GM19023 (cell line): Measurements from ENCODE around the gene MICU1.
"Not testable (repeated sequence)": the region's sequence is repeated elsewhere in the genome, so short reads cannot be mapped to it uniquely, and the experiment has no call there.

ENCODE experiments used
- ATAC-seq: cut with Tn5 transposase; IDR thresholded peaks from one replicate; pipeline ENCODE4 v1.9.1; 2021; ENCODE audit warnings: mild to moderate bottlenecking, moderate library complexity; ENCODE audit not compliant: unreplicated experiment

The MICU1 gene

DNA sequence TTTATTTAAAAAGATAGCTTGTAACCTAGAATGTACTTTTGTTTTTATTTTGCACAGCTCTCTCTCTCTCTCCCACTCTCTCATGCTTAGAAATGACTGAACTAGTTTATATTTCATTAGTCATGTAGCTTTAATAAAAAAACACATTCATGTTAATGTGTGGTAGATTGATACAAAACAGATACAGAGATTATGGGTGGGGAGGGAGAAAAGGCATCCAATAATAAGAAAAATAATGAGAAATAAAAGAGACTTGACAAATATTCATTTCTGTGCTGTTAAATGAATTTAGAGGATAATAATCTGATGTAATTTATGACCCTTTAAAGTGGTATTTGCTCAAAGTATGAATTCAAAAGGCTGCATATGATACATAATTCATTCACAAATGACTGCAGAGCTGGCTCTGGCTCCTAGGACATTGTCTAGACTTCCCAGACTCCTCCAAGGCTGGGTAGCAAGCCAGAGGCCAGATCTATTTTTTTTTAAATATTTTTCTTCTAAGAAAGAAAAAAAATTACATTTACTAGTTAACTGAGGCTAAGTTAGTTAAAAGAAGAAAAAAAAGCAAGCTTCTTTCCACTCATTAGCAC, 165.5 kb downstream of the MICU1 start:
- ATAC-seq, result no peak

DNA sequence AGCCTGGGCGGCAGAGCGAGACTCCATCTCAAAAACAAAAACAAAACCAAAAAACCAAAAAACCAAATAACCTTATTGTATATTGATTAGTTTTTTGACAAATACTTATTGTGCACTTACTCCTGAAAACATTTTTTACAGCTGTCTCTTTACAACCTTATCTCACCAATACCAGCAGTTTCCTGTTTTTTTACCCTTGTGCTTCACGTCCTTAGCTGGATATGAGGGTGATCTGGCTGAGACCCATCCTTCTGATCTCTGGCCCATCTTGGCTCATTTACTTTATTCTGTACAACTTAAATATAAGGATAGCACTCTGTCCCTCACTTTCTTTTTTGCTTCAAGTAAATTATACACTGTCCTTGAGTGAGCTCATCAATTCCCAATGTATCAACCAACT, 166.6 kb downstream of the MICU1 start:
- no peak for ATAC-seq

DNA sequence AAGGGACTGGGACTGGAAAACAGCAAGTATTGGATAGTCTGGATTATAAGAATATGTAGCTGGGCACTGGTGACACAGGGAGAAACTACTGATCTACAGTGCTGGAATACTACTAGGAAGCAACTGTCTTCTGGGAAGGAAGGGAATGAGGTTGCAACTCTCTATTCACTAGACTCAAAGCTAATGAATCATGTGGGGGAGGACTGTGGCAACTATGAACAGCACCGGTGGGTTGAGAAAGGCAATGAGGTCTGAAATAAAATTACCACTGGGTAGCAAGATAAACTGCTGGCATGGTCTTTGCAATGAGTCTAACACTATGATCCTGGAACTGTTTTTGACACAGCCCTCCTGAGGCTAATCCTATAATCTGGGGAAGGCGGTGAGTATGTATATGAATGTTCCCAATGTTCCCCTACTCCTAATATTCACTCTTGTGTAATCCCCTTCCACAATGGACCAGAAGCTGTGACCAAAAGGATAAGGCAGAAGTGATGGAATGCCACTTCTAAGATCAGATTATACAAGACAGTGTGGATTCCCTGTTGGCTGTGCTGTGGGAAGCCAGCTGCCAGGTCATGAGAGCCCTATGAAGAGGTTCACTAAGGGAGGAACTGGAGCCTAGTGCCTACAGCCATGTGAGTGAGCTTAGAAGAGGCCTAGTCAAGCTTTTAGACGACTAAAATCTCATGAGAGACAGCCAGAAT, 169.8 kb downstream of the MICU1 start:
- no peak for ATAC-seq

DNA sequence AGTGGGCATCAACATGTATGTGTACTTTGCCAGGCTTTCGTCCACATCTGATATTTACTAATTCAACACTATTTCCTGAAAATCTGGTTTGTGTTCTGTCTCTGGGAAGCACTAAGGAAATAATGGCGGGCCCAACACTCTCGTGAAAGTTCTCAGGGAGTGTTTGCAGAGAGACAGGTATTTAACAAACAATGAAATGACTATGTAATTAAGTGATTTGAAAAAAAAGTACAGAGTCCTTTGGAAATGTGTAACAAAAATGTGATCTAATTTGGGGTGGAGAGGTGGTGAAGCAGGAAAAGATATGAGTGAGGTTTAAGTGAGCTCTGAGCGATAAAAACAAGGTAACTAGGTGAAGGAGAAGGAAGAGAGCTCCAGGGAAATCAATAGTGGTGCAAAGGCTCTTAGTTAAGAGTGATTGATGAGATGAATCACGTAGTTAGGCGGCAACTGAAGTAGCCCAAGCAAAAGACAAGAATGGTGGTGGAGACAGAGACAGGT, 175.9 kb downstream of the MICU1 start:
- no peak for ATAC-seq

DNA sequence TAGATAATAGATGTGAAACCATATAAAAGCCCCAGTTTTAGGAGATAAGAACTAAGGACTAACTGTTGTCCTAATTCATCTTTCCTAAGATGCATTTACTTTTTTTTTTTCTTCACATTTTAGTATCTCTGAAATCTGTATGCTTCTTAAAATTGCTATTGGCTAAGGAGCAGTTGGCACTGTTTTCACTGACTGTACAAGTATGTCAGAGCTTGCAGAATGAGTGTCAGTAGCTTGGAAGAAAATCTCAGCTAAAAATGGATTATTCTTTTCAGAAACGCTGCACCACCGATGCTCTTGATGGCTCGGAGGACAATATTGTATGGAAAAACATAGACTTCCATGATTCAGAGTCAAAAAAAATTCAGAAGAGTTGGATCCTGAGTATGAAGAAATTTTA, 180.0 kb downstream of the MICU1 start:
- no peak for ATAC-seq

DNA sequence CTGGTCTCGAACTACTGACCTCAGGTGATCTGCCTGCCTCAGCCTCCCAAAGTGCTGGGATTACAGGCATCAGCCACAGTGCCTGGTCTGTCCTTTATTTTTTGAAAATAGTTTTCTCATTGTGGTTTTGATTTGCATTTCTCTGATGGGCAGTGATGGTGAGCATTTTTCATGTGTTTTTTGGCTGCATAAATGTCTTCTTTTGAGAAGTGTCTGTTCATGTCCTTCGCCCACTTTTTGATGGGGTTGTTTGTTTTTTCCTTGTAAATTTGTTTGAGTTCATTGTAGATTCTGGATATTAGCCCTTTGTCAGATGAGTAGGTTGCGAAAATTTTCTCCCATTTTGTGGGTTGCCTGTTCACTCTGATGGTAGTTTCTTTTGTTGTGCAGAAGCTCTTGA, 182.9 kb downstream of the MICU1 start:
- ATAC-seq, result not testable (repeated sequence)

DNA sequence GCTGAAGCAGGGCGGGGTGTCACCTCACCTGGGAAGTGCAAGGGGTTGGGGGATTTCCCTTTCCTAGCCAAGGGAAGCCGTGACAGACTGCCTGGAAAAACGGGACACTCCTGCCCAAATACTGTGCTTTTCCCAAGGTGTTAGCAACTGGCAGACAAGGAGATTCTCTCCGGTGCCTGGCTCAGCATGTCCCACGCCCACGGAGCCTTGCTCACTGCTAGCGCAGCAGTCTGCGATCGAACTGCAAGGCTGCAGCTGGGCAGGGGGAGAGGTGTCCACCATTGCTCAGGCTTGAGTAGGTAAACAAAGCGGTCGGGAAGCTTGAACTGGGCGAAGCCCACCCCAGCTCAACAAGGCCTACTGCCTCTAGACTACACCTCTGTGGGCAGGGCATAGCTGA, 190.3 kb downstream of the MICU1 start:
- no peak for ATAC-seq

DNA sequence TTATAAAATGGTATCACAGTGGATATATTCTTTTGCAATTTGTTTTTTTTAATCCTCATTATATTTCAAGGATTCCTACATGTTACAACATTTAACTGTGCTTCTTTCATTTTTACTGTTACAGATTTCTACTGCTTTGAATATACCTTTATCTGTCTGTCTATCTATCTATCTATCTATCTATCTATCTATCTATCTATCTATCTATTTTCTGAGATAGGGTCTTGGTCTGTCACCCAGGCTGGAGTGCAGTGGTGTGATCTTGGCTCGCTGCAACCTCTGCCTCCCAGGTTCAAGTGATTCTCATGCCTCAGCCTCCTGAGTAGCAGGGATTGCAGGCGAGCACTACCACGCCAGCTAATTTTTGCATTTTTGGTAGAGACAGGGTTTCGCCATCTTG, 194.9 kb downstream of the MICU1 start:
- ATAC-seq, result not testable (repeated sequence)

DNA sequence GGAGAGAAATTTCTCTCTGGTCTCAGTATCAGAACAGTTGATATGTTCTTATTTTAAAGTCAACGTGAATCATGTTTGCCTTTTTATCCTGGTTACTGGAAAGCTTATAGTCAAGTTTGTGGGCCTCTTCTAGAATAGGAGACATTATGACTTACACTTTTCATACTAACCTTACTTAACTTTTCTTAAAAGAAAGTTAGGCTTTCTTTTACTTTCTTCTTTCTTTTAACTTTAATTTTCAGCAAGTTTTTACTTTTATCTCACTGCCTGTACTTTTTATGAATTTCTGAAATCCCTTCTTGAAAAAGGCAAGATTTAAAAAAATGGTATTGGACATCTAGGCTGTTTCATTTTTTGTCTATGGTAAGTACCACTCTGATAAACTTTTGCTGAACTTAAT, 195.9 kb downstream of the MICU1 start:
- ATAC-seq, result no peak

DNA sequence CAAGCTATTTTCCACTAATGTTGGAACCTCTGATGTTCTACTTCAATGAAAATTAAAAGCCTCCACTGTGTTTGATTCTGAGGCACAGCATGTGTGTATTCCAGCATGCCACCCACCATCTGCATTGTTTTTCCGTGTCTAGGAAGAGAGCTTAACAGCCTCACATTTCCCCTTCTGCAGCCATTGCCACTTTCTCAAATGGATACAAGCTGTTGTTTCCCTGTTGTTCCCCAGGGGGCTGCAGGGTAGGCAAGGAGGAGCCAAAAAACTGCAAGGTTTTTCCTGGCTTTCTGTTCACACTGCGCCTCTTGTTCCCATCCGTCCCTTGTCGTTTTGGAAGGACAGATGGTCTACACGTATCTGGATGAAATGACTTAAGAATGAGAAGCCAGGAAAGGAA, 198.9 kb downstream of the MICU1 start:
- no peak for ATAC-seq

DNA sequence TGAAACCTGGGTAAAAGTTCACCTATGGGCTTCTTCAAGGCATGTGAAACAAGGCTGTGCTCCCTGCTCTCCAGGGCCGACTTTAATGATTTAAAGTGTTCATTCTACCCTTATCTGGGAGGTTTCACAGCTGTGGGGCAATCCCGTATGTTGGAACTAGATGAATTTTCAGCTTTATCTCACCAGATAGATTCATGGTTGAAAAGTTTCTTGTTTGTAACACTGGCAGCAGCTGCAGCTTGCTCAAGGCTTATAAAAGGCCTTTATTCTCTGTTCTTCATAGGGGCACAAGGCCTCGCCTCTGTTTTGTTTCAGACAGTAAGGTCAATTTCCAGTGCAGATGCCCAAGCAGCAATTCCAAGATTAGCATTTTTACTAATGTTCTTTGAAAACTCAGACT, 200.7 kb downstream of the MICU1 start:
- ATAC-seq, result no peak

DNA sequence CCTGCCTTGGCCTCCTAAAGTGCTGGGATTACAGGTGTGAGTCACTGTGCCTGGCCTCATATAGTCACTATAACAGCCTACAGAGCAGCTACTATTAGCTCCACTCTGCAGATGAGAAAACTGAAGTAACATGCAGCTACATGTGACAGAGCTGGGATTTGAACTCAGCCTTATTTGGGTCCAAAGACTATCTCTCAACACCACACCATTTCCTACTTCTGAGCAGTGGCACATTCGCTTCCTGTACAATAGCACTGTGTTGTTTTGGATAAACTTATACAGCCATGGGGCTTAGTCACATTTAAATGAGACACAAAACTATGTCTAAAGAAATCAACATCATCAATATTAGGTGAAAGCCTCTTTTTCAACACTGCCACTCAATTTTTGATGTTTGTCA, 201.3 kb downstream of the MICU1 start:
- no peak for ATAC-seq

DNA sequence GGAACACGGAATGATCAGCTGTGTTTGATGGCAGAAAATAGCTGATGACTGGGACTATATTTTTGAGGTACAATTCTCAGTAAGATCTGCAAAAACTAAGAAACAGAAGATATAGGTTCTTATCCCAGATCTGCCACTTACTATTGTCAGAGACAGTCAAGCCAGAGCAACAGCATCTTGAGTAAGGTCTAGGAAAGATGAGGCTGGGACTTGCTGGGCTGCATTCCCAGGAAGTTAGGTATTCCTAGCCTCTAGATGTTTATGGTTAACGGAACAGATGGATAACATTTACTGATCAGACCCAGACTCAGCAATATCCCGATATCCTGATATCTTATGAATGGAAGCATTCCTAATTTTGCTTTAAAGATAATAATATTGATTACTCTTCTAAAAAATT, 202.5 kb downstream of the MICU1 start:
- ATAC-seq, result no peak

DNA sequence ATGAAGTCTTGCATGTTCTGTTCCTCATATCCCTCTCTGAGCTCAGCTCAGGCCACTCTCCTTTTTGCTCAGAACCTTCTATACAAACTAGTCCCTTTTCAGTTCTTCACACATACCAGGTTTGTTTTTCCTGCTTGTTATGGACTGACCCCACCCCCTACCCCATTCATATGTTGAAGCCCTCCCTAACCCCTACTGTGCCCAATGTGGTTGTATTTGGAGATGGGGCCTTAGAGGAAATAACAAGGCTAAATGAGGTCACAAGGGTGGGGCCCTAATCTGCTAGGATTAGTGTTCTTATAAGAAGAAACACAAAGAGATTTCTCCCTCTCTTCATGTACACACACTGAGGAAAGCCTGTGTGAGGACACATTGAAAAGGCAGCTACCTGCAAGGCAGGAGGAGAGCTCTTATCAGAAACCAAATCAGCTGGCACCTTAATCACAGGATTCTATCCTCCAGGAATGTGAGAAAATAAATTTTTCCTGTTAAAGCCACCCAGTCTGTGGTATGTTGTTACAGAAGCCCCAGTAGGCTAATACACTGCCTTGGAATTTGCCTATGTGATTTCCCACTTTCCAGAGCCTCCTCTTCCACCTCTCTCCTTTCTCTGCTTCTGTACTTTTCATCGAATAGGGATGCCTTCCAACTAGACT, 203.9 kb downstream of the MICU1 start:
- no peak for ATAC-seq

DNA sequence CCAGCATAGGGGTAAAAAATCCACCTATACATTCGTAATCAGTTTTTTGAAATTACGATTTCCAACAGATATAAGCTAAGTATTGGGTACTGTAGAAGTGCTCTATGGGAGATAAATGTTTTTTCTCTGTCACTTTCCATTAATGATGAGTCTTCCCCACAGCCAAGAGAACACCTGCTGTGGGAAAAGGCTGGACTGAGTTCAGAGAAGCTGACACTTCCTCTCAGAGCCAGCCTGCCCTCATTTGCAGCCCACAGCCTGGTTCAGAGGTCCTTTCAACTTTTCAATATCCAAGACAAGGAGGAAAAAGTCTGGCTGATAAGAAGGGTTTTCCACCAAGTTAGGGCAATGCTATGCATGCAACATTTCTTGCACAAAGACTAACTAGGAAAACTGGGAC, 206.6 kb downstream of the MICU1 start:
- ATAC-seq, result no peak

DNA sequence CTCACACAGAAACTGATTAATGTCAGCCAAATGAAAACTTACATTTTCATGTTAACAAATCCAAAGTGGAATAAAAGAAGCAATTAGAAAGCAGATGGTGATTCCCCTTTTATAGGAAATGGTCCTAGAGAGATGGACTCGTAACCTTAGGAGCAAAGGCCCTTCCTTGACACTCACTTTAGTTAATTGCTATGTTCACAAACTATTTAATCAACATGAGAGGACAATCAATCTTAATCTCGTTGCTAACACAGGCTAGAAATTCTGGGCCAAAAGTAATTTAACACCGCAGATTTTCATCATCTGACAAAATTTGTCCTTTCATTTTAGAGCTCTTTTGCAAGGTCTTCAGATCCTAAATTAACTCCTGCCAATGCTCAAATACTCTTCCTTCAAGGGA, 207.2 kb downstream of the MICU1 start:
- no peak for ATAC-seq

DNA sequence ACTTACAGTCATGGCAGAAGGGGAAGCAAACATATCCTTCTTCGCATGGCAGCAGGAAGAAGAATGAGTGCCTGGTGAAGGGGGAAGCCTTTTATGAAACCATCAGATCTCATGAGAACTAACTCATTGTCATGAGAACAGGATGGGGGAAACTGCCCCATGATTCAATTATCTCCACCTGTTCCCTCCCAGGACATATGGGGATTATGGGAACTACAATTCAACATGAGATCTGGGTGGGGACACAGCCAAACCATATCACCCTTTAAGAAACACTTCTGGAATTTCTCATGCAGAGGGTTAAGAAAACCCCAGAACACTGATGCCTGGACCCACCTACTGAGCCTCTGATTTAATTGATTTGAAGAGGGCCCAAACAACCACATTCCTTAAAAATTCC, 207.9 kb downstream of the MICU1 start:
- ATAC-seq, result no peak

DNA sequence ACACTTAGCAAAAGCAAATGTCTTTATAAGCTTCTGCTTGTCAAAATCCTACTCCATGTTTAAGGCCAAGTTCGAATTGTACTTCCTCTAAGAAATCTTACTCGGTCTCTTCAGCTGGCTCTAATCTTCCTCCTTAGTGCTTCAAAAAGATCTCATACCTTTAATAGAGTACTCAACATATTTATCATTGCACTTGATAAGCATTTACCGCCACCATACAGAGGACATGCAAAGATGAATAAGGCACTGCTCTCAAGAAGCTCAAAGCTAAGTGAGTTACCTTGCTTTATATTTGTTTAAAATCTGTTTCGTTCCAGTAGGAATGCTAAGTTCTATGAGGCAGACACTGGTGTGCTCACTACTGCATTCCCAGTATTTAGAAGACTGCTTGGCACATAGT, 209.2 kb downstream of the MICU1 start:
- ATAC-seq, result no peak

DNA sequence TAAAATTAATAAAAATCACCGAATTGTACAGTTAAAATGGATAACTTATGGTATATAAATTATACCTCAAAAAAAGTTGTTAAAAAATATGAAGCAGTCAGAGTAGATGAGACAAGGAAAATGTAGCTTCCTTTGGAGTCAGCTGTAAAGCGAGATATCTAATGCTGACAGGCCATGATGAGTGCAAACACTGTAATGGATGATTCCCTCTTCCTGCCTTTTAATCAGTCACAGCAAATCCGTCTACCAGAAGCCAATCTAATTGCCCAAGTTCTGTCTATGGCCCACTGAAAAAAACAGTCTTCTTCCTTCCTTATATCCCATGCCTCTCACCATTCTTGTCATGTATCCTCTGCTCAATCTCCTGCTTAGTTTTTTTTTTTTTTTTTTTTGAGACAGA, 211.2 kb downstream of the MICU1 start:
- no peak for ATAC-seq

DNA sequence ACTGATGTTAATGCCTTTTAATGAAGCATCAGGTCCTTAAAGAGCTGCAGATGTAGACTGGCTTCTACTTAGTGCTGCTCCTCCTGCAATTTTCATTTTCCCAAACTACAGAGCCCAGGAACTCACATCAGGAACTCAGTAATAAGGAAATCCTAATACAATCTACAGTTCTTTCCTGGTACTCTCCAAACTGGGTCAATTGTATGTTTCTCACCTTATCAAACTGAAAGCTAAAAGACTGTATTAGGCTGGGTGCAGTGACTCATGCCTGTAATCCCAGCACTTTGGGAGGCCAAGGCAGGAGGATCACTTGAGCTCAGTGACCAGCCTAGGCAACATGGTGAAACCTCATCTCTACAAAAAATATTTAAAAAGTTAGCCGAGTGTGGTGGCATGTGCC, 216.7 kb downstream of the MICU1 start:
- no peak for ATAC-seq

DNA sequence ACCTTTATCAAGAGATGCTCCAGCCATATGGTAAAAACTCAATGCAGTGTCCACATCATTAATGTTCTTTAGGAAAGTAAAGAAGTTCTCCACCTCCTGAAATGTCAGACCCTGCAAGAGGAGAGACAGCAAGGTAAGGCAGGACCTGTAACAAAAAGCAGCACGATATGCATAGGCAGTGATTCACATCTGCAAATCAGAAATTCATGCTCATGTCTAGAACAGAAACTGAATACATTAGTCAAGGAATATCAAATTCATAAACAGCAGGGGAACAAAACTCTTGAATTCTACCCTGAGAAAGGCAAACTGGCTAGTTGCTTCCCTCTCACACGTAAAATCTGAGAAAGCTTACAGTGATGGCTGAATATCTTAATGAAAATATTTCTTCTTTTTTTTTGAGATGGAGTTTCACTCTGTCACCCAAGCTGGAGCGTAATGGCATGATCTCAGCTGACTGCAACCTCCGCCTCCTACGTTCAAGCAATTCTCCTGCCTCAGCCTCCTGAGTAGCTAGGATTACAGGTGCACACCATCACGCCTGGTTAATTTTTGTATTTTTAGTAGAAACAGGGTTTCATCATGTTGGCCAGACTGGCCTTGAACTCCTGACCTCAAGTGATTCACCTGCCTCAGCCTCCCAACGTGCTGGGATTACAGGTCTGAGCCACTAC, 217.8 kb downstream of the MICU1 start:
- no peak for ATAC-seq

DNA sequence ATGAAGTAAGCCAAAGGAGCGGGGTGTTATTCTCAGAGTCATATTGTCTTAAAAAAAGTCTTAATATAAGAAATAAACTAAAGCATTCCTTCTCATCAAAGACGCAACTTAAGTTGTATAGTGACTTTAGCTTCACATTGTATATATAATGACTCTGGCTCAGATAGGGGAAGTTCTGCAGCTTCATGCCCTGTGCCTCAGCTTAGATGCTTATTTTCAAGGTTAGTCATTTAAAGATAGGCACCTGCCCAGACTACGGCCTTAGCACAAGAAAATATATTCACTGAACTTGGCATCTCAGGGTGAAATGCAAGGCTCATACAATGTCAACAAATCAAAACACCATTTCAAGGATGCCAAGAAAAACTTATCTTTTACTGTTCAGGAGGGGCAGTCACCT, 218.4 kb downstream of the MICU1 start:
- no peak for ATAC-seq
